ENCODE data around the gene PRKAR1A. TPM values are rescaled to one million over a fixed set of nuclear protein-coding genes. Genes with fewer than 3 reads are reported as not detected.

PRKAR1A gene
- total RNA-seq, 1 donor from 2014 or later, result 225 TPM

GRCh38 chr17:68599552-68600066 is 87.4 kb downstream of the PRKAR1A start:
- no peak for DNase-seq (ENCODE audit: low read depth, low spot score)

GRCh38 chr17:68600067-68600930 is 88.1 kb downstream of the PRKAR1A start:
- DNase-seq (ENCODE audit: low read depth, low spot score), result no peak

Other genes starting within 250 kb of the PRKAR1A start
- 0.14 and 0.73 TPM in 2 replicates for gene SLC16A6, start 221.3 kb upstream of the PRKAR1A start, total RNA-seq
- gene ARSG, start 220.9 kb upstream of the PRKAR1A start, total RNA-seq, result 2.3 and 3.0 TPM in 2 replicates
- gene WIPI1, start 54.9 kb upstream of the PRKAR1A start, total RNA-seq, result 51.8 and 55.0 TPM in 2 replicates
- not detected in 2 replicates for gene FAM20A, start 88.9 kb downstream of the PRKAR1A start, total RNA-seq

Data from pulmonary artery endothelial cell (primary cell).